OCI-LY7 (cell line): ENCODE measurements around the gene ATP4A. TPM values are rescaled to one million over a fixed set of nuclear protein-coding genes. Genes with fewer than 3 reads are reported as not detected.

ENCODE experiments used
- BruUV-seq: library from RNA; stranded (reverse); fragments of 400-500 nt; replicated peaks from 2 replicates; lab custom pipeline; 2021; lab: Mats Ljungman, UMichigan
- CTCF ChIA-PET: fragments of 300-600 bp; sonication (Branson Sonifier 250); formaldehyde crosslinking; loops from one replicate; lab custom pipeline; 2022; ENCODE audit warnings: antibody characterized with exemption; ENCODE audit not compliant: unreplicated experiment; lab: Charles Lee
- POLR2A ChIA-PET: fragments of 300-600 bp; sonication (Branson Sonifier 250); formaldehyde crosslinking; loops from one replicate; lab custom pipeline; 2022; ENCODE audit warnings: antibody characterized with exemption; lab: Charles Lee
- DNase-seq: peaks from one replicate; pipeline ENCODE4 v3.0.0-alpha.2; 2015; ENCODE audit warnings: low spot score
- H2AFZ ChIP-seq: fragments of 200-600 bp; sonication (generic), shearing (Covaris generic); 2 replicates; pipeline ENCODE4 v1.6.1; 2014; ENCODE audit warnings: mild to moderate bottlenecking, antibody characterized with exemption, low read length, moderate library complexity
- H3K27ac ChIP-seq: fragments of 200-600 bp; sonication (generic); 2 replicates; pipeline ENCODE4 v1.5.1; 2014; ENCODE audit warnings: mixed run types, low read depth, mild to moderate bottlenecking, moderate library complexity, low read length, inconsistent platforms; ENCODE audit not compliant: poor library complexity, severe bottlenecking
- H3K36me3 ChIP-seq: fragments of 200-600 bp; sonication (generic); 2 replicates; pipeline ENCODE4 v1.6.1; 2014; ENCODE audit warnings: mild to moderate bottlenecking, antibody characterized with exemption, low read length, moderate library complexity, mixed read lengths; ENCODE audit not compliant: insufficient read depth
- H3K4me1 ChIP-seq: fragments of 200-600 bp; sonication (generic); 2 replicates; pipeline ENCODE4 v1.5.1; 2014; ENCODE audit warnings: mild to moderate bottlenecking, low read length; ENCODE audit not compliant: insufficient read depth, poor library complexity, severe bottlenecking
- H3K4me2 ChIP-seq: fragments of 200-600 bp; sonication (generic); 2 replicates; pipeline ENCODE4 v1.6.1; 2014; ENCODE audit warnings: mild to moderate bottlenecking, low read length
- H3K4me3 ChIP-seq: fragments of 200-600 bp; sonication (generic); 2 replicates; pipeline ENCODE4 v1.5.1; 2014; ENCODE audit warnings: mild to moderate bottlenecking, low read depth, low read length; ENCODE audit not compliant: poor library complexity, severe bottlenecking
- H3K79me2 ChIP-seq: fragments of 200-600 bp; sonication (generic); 2 replicates; pipeline ENCODE4 v1.6.1; 2016; ENCODE audit warnings: low read depth, mild to moderate bottlenecking, low read length, moderate library complexity, mixed read lengths; ENCODE audit not compliant: insufficient read depth
- H3K9me2 ChIP-seq: fragments of 200-600 bp; sonication (generic); 2 replicates; pipeline ENCODE4 v1.6.1; 2016; ENCODE audit warnings: mild to moderate bottlenecking, low read length, mixed read lengths; ENCODE audit not compliant: insufficient read depth
- H3K9me3 ChIP-seq: fragments of 200-600 bp; sonication (generic); 2 replicates; pipeline ENCODE4 v1.6.1; 2014; ENCODE audit warnings: mild to moderate bottlenecking, mixed run types, low read length, mixed read lengths
- H4K20me1 ChIP-seq: fragments of 200-600 bp; sonication (generic); 2 replicates; pipeline ENCODE4 v1.6.1; 2014; ENCODE audit warnings: mild to moderate bottlenecking, antibody characterized with exemption, low read length, moderate library complexity, mixed read lengths; ENCODE audit not compliant: insufficient read depth
- CTCF ChIP-seq: fragments of 200-600 bp; sonication (generic); conservative IDR thresholded peaks from 2 replicates; pipeline ENCODE4 v1.5.1; 2014; ENCODE audit warnings: mild to moderate bottlenecking, antibody characterized with exemption, low read length, moderate library complexity, mixed read lengths
- EZH2phosphoT487 ChIP-seq: fragments of 200-600 bp; sonication (generic); IDR thresholded peaks from 2 replicates; pipeline ENCODE4 v1.6.1; 2018; ENCODE audit warnings: low read depth, borderline replicate concordance, mild to moderate bottlenecking, mixed run types, antibody characterized with exemption, low read length, moderate library complexity, mixed read lengths
- intact Hi-C: fragments of 100-400 bp; cut with micrococcal nuclease; formaldehyde crosslinking; loops from one replicate; pipeline ENCODE4 v1.10.0; 2022; ENCODE audit not compliant: unreplicated experiment
- total RNA-seq, 2 experiments: library from RNA; depleted of rRNA in 1 of 2; stranded (reverse); fragments of >200 nt in 1 of 2; shearing (Covaris generic) in 1 of 2; gene quantifications; 2 replicates each; pipeline ENCODE4 v1.2.3, GENCODE V29; 2014 to 2022

Gene ATP4A
- total RNA-seq, 2 experiments from 2014 or later, result 0.36 to 0.92 TPM

- Histone ChIP-seq H3K4me2 (no peak overlapping the region), H3K36me3 (no peaks in the 10 kb centered on the region), H4K20me1 (no peaks in the 10 kb centered on the region), H3K79me2 (no peaks in the 10 kb centered on the region), H2AFZ (no peak overlapping the region), H3K4me1 (no peaks in the 10 kb centered on the region), H3K9me3 (no peaks in the 10 kb centered on the region), H3K27ac (no peak overlapping the region), H3K4me3 (no peak overlapping the region), H3K9me2 (no peaks in the 10 kb centered on the region)
- POLR2A ChIA-PET, result interaction anchor here (0.9 kb wide), 1 partner anchor 130 kb away, joined by 3 read pairs; no protein-coding TSS in a partner anchor
- TF ChIP-seq CTCF, result no peak
- DNase-seq, result no peak
- intact Hi-C loops, result no loop called here
- CTCF ChIA-PET, result no interaction called here
- BruUV-seq, result no TSS peak
These were observed 55.9 kb downstream of the ATP4A start for GRCh38 chr19:35507561-35507960.

- no peaks in the 10 kb centered on the region for H3K9me2 ChIP-seq
- DNase-seq, result no peak
- H3K4me1 ChIP-seq, result no peaks in the 10 kb centered on the region
- ChIA-PET POLR2A (interaction anchor here (0.6 kb wide), 1 partner anchor 9 kb away, joined by 3 read pairs; no protein-coding TSS in a partner anchor), CTCF (no interaction called here)
- no peaks in the 10 kb centered on the region for H4K20me1 ChIP-seq
- H3K36me3 ChIP-seq, result no peaks in the 10 kb centered on the region
- no TSS peak for BruUV-seq
- no peak overlapping the region for H3K4me3 ChIP-seq
- no peaks in the 10 kb centered on the region for H3K79me2 ChIP-seq
- H3K4me2 ChIP-seq, result no peak overlapping the region
- TF ChIP-seq CTCF (no peak), EZH2phosphoT487 (no peak)
- H3K9me3 ChIP-seq, result no peaks in the 10 kb centered on the region
- no peak overlapping the region for H2AFZ ChIP-seq
- intact Hi-C loops, result no loop called here
- no peak overlapping the region for H3K27ac ChIP-seq
These were observed 57.4 kb downstream of the ATP4A start for GRCh38 chr19:35506011-35506410.

- no peak for TF ChIP-seq EZH2phosphoT487
- TF ChIP-seq CTCF, result no peak
- Histone ChIP-seq H3K9me2 (no peaks in the 10 kb centered on the region), H3K9me3 (no peaks in the 10 kb centered on the region), H3K36me3 (no peaks in the 10 kb centered on the region), H2AFZ (no peak overlapping the region), H3K4me1 (no peaks in the 10 kb centered on the region), H3K4me2 (no peak overlapping the region), H4K20me1 (no peaks in the 10 kb centered on the region), H3K79me2 (no peaks in the 10 kb centered on the region), H3K27ac (no peak overlapping the region), H3K4me3 (no peak overlapping the region)
- intact Hi-C loops, result no loop called here
- ChIA-PET CTCF (no interaction called here), POLR2A (no interaction called here)
- BruUV-seq, result no TSS peak
- no peak for DNase-seq
These were observed 60.7 kb downstream of the ATP4A start for GRCh38 chr19:35502751-35503150.
